Vagina (tissue), 2 donors: ENCODE measurements around the gene EIF2S3.

Source experiments
- CTCF ChIP-seq, 3 experiments: fragments of 450-650 bp in 2 of 3; fragments of 200-600 bp in 1 of 3; sonication (generic) in 1 of 3; IDR thresholded peaks; one replicate each; pipeline ENCODE4 v1.5.1; 2017 to 2019; ENCODE audit warnings: antibody characterized with exemption in 3 of 3, mild to moderate bottlenecking in 2 of 3, moderate library complexity in 2 of 3
- POLR2A ChIP-seq, 2 donors: fragments of 450-650 bp; IDR thresholded peaks; one replicate each; pipeline ENCODE4 v1.6.1; 2017; ENCODE audit warnings: antibody characterized with exemption in 2 of 2, mild to moderate bottlenecking in 2 of 2, moderate library complexity in 2 of 2
- POLR2AphosphoS5 ChIP-seq, 2 donors: sonication (generic); formaldehyde crosslinking; IDR thresholded peaks; one replicate each; pipeline ENCODE4 v1.9.0; 2017; ENCODE audit warnings: antibody characterized with exemption in 2 of 2, mild to moderate bottlenecking in 2 of 2, low read depth in 1 of 2; ENCODE audit not compliant: insufficient read depth in 1 of 2

GRCh38 chrX:24085101-24085500 is 30.3 kb downstream of the EIF2S3 start:
- TF ChIP-seq CTCF (IDR thresholded peaks at IDR 0.05) = no peak
- TF ChIP-seq POLR2AphosphoS5 (IDR thresholded peaks at IDR 0.05; ENCODE audit: insufficient read depth in 1 of 2, low read depth in 1 of 2) = no peak
- no peak for TF ChIP-seq POLR2A (IDR thresholded peaks at IDR 0.05)
